GM12801 (cell line): Measurements from ENCODE around the gene PIERCE2.

Experiments
- TF ChIP-seq, protein P1 (sequence below): IDR thresholded peaks from one replicate; pipeline ENCODE4 v1.5.1; 2011; ENCODE audit warnings: control low read depth; ENCODE audit not compliant: insufficient read length; ENCODE audit errors: extremely low read depth

PIERCE2 gene

DNA sequence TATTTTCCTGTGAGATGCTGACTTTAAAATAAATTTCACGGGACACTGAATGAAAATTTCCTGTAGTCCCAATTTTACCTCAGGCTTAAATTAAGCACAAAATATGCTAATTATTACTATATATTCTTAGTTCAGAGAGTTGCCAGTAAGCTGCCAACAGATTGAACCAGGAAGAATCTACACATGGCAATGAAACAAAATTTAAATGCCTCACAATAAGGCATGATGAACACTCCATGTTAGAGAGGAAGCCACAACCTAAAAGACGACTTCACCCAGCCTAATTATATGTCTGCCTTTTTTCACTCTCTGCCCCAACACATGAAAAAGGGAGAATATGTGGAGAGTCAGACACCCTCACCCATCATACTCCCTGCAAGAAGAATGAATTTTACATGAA is 60.0 kb downstream of the PIERCE2 start:
- TF ChIP-seq, protein P1, sequence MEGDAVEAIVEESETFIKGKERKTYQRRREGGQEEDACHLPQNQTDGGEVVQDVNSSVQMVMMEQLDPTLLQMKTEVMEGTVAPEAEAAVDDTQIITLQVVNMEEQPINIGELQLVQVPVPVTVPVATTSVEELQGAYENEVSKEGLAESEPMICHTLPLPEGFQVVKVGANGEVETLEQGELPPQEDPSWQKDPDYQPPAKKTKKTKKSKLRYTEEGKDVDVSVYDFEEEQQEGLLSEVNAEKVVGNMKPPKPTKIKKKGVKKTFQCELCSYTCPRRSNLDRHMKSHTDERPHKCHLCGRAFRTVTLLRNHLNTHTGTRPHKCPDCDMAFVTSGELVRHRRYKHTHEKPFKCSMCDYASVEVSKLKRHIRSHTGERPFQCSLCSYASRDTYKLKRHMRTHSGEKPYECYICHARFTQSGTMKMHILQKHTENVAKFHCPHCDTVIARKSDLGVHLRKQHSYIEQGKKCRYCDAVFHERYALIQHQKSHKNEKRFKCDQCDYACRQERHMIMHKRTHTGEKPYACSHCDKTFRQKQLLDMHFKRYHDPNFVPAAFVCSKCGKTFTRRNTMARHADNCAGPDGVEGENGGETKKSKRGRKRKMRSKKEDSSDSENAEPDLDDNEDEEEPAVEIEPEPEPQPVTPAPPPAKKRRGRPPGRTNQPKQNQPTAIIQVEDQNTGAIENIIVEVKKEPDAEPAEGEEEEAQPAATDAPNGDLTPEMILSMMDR: no peak
